Stimulated activated naive CD8-positive, alpha-beta T cell treated with anti-CD3 and anti-CD28 coated beads, Interleukin-15, Interleukin-2, amounts not matched to agents 100 ng/mL and 50 ng/mL, for 24 hours (primary cell): ENCODE measurements around the gene FHAD1.

ENCODE experiments used
- H3K27ac Mint-ChIP-seq: one replicate; pipeline ENCODE4 v1.8.0; 2021; ENCODE audit warnings: mild to moderate bottlenecking, mixed read lengths
- H3K27me3 Mint-ChIP-seq: one replicate; pipeline ENCODE4 v1.8.0; 2021; ENCODE audit warnings: mixed read lengths
- H3K36me3 Mint-ChIP-seq: one replicate; pipeline ENCODE4 v1.8.0; 2021; ENCODE audit warnings: low read depth, mixed read lengths
- H3K4me1 Mint-ChIP-seq: one replicate; pipeline ENCODE4 v1.8.0; 2021; ENCODE audit warnings: low read depth, mixed read lengths
- H3K4me3 Mint-ChIP-seq: one replicate; pipeline ENCODE4 v1.8.0; 2021; ENCODE audit warnings: mild to moderate bottlenecking, mixed read lengths
- H3K9me3 Mint-ChIP-seq: one replicate; pipeline ENCODE4 v1.8.0; 2021; ENCODE audit warnings: mixed read lengths

Gene FHAD1

DNA sequence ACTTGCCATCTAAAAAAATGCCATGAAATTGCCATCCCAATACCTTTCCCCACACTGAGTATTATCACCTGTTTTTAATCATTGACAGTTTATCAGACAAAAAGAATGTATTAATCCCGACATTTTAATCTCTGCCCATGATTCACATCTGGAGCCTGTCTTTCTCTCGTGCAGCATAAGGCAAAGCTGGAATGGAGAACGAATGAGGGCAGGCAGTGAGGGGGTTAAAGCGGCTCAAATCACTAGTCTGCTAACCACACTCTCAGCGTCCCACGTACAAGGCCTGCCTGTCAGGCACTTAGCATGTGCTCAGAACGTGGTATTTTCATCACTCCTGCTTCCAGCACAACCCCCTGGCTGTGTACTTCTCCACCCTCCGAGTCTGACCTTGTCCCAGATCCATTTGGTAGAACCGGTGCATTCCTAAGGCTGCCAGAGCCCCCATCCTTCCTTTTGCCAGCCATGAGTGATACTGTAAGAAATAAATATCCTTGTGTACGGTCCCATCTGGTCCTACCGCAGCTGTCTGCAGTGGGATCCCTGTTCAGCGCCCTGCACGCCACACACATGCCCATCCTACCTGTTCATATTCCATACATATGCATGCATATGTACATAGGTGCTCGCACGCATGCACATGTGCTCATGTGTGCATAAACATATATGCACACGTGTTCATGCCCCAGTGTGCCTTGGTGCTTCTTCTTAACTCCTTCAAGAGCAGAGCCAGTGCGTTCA lies 34.6 kb upstream of the FHAD1 start:
- H3K4me1 Mint-ChIP-seq, result no peaks in the 10 kb centered on the region

GRCh38 chr1:15212954-15213291 lies 34.1 kb upstream of the FHAD1 start:
- no peak overlapping the region for H3K27ac Mint-ChIP-seq
- peaks cover 5% of the 10 kb centered on the region for H3K27me3 Mint-ChIP-seq
- no peak overlapping the region for H3K4me3 Mint-ChIP-seq
- H3K9me3 Mint-ChIP-seq, result no peaks in the 10 kb centered on the region
- peaks cover 2% of the 10 kb centered on the region for H3K4me1 Mint-ChIP-seq
- no peaks in the 10 kb centered on the region for H3K36me3 Mint-ChIP-seq

More for the DNA sequence above, 34.6 kb upstream of the FHAD1 start:
- no peak overlapping the region for H3K4me3 Mint-ChIP-seq
- H3K27ac Mint-ChIP-seq, result no peak overlapping the region
- no peaks in the 10 kb centered on the region for H3K9me3 Mint-ChIP-seq
- H3K27me3 Mint-ChIP-seq, result peaks cover 9% of the 10 kb centered on the region
- H3K36me3 Mint-ChIP-seq, result no peaks in the 10 kb centered on the region

DNA sequence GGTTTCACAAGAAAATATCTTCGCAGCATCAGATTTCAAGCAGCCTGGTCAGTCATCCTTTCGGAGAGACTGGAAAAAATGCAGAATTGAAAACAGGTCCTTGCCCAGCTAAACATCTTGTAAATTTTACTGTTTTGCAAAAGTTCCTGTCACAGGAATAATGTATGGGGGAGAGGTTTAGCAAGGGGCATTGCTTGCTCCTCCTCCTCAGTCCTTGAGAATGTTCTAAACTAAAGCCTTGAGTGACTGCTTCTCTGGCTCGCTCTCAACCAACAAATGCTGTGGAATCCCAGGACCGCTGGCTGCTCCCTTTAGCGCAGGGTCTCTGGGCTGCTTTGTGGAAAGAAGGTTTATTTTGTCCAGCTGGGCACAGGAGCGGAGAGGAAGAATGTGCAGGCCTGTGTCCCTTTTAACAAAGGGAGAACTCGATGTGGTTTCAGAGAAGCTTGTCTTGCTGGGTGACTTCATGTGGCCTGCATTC lies 33.6 kb upstream of the FHAD1 start:
- peaks cover 6% of the 10 kb centered on the region for H3K4me1 Mint-ChIP-seq
- no peak overlapping the region for H3K4me3 Mint-ChIP-seq
- H3K27ac Mint-ChIP-seq, result no peak overlapping the region
- H3K27me3 Mint-ChIP-seq, result peaks cover 5% of the 10 kb centered on the region
- no peaks in the 10 kb centered on the region for H3K36me3 Mint-ChIP-seq
- no peaks in the 10 kb centered on the region for H3K9me3 Mint-ChIP-seq

- H3K4me3 Mint-ChIP-seq, result no peak overlapping the region
- no peak overlapping the region for H3K27ac Mint-ChIP-seq
- H3K4me1 Mint-ChIP-seq, result peaks cover 16% of the 10 kb centered on the region
- H3K9me3 Mint-ChIP-seq, result no peaks in the 10 kb centered on the region
- H3K36me3 Mint-ChIP-seq, result no peaks in the 10 kb centered on the region
- H3K27me3 Mint-ChIP-seq, result peaks cover 5% of the 10 kb centered on the region
These were observed 32.5 kb upstream of the FHAD1 start for GRCh38 chr1:15214527-15214926.

DNA sequence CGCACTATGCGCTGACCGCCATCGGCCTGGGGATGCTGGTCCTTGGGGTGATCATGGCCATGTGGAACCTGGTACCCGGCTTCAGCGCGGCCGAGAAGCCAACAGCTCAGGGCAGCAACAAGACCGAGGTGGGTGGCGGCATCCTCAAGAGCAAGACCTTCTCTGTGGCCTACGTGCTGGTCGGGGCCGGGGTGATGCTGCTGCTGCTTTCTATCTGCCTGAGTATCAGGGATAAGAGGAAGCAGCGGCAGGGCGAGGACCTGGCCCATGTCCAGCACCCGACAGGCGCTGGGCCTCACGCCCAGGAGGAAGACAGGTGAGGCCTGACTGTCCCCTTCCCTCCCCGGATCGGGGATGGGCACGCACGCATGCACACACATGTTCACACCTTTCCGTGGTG lies 31.9 kb upstream of the FHAD1 start:
- no peak overlapping the region for H3K27ac Mint-ChIP-seq
- H3K4me1 Mint-ChIP-seq, result peaks cover 17% of the 10 kb centered on the region
- H3K27me3 Mint-ChIP-seq, result peaks cover 5% of the 10 kb centered on the region
- no peaks in the 10 kb centered on the region for H3K9me3 Mint-ChIP-seq
- H3K36me3 Mint-ChIP-seq, result no peaks in the 10 kb centered on the region
- no peak overlapping the region for H3K4me3 Mint-ChIP-seq

DNA sequence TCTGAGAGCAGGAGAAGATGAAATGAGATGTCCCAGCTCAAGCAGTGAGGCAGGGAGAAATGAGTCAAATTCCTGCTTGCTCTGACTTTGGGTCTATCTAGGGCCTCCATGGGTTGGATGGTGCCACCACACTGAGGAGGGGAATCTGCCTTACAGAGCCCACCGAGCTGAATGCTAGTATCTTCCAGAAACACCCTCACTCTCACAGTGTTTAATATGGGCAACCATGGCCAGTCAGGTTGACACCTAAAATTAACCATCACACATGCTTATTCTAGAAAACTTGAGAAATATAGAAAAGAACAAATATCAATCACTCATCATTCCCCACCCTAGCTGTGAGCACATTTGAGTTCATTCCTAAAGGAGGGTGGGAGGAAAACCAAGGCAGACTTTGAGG lies 29.4 kb upstream of the FHAD1 start:
- H3K9me3 Mint-ChIP-seq, result no peaks in the 10 kb centered on the region
- H3K4me3 Mint-ChIP-seq, result no peak overlapping the region
- H3K27ac Mint-ChIP-seq, result no peak overlapping the region
- peaks cover 17% of the 10 kb centered on the region for H3K4me1 Mint-ChIP-seq
- no peaks in the 10 kb centered on the region for H3K36me3 Mint-ChIP-seq
- peaks cover 3% of the 10 kb centered on the region for H3K27me3 Mint-ChIP-seq

DNA sequence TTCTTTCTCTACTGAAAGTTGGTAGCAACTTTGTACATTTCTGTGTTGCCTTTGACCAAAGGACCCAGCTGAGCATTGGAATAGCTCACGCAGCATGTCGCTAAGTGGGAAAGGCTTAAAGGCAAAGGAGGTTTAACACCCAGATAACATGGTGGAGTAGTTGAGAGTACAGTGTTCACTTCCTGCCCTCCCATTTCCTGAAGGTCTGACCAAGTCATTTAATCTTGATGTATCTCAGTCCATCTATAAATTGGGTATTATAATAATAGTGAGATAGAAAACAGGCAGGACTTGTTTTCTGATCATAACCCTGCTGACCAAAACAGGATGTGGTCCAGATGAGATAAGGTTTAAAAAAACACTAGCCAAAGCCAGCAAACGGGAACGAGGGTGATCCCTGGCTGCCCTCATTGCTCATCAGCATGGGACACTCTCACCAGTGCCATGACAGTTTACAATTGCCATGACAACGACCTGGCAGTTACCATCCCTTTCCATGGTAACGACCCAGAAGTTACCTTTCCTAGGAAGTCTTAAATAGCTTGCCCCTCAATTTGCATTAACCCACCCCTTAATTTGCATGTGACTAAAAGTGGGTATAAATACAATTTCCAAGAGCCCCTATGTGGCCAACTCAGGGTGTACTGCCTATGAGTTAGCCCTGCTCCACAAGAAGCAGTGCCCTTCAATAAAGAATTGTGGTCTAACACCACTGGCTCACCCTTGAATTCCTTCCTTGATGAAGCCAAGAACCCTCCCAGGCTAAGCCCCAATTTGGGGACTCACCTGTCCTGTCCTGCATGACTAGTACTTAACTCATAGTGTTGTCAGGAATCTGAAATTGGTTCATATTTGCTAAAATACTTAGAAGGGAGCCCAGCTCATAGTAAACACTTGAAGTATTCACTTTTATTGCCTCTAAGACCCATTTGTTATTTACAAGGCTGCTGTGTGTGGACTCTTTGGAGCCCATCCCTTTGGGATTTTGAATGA lies 28.4 kb upstream of the FHAD1 start:
- H3K27me3 Mint-ChIP-seq, result peaks cover 3% of the 10 kb centered on the region
- H3K36me3 Mint-ChIP-seq, result no peaks in the 10 kb centered on the region
- peaks cover 17% of the 10 kb centered on the region for H3K4me1 Mint-ChIP-seq
- H3K4me3 Mint-ChIP-seq, result no peak overlapping the region
- H3K27ac Mint-ChIP-seq, result no peak overlapping the region
- H3K9me3 Mint-ChIP-seq, result no peaks in the 10 kb centered on the region

- no peaks in the 10 kb centered on the region for H3K36me3 Mint-ChIP-seq
- no peak overlapping the region for H3K4me3 Mint-ChIP-seq
- peaks cover 3% of the 10 kb centered on the region for H3K27me3 Mint-ChIP-seq
- H3K27ac Mint-ChIP-seq, result no peak overlapping the region
- peaks cover 17% of the 10 kb centered on the region for H3K4me1 Mint-ChIP-seq
- no peaks in the 10 kb centered on the region for H3K9me3 Mint-ChIP-seq
These were observed 27.6 kb upstream of the FHAD1 start for GRCh38 chr1:15219280-15220023.

DNA sequence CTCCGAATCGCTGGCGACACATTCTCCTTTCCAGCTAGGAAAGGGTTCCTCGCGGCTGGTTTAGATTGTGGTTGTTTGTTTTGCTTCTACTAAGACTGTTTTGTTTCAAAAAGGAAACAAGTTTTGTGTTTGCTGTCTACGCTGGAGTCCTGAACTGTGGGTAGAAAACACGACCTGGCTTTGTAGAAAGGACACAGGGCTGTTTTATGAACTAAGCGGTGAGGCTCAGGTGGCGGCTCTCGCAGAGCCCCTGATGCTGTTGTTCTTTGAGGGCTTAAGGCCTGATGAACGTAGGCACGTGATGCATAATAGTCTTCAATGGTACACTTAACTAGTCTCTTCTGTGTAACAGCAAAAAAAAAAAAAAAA lies 27.0 kb upstream of the FHAD1 start:
- Mint-ChIP-seq H3K4me1 (peaks cover 17% of the 10 kb centered on the region), H3K4me3 (no peak overlapping the region), H3K9me3 (no peaks in the 10 kb centered on the region), H3K27ac (no peak overlapping the region), H3K36me3 (no peaks in the 10 kb centered on the region), H3K27me3 (peaks cover 3% of the 10 kb centered on the region)

DNA sequence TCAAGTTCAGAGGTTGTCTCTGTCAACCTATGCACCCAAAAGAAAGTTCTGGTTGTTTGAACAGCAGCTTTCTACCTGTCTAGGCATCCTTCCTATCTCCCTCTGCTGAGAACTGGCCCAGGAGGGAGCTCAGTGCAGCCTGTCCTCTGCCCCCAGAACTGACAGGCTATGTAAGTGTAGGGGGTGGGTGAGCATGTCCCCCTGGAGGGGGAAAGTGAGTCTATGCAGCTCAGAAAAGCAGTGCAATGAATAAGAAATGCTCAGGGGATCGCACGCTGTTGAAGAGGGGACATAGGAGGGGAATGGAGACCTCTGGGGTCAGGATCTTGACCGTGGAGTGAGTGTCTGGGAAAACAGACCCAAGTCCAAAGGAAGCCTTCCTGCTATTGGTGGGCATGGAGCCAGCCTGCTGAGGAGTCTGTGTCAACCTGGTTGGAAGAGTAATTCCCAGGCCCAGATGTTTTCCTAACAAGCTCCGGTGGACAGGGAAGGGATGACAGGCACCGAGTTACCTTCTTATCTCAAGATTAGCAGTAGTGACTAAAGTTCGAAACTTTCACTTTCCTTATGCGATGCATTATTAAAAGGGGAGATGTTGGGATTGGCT lies 26.1 kb upstream of the FHAD1 start:
- H3K36me3 Mint-ChIP-seq, result no peaks in the 10 kb centered on the region
- peaks cover 3% of the 10 kb centered on the region for H3K27me3 Mint-ChIP-seq
- no peaks in the 10 kb centered on the region for H3K9me3 Mint-ChIP-seq
- peaks cover 17% of the 10 kb centered on the region for H3K4me1 Mint-ChIP-seq
- H3K27ac Mint-ChIP-seq, result no peak overlapping the region
- H3K4me3 Mint-ChIP-seq, result no peak overlapping the region

DNA sequence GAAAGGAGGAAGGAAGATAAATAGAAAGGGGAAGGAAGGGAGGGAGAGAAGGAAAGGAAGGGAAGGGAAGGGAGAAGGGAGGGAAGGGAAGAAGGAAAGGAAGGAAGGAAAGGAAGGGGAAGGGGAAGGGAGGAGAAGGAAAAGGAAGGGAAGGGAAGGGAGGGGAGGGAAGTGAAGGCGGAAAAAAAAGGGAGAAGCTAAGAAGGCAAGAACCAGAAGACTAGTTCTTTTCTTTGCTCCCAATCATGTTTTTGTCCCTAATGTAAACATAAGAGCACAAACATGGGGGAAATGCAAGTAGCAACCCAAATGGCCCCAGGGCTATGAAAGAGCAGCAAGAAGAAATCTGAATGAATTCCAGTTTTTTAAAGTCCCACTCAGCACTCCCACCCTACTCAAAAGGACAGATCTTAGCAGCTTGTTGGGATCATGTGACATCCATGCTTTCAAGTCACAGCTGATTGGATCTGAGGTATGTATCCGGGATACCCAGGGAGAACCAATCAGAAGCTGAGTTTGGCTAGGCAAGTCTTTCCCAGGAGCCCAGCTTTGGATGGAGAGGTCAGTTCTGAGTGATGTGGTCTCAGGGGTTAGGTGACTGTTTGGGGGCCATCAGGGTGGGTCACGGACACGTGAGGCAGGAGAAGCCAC lies 24.2 kb upstream of the FHAD1 start:
- no peak overlapping the region for H3K4me3 Mint-ChIP-seq
- no peaks in the 10 kb centered on the region for H3K36me3 Mint-ChIP-seq
- peaks cover 16% of the 10 kb centered on the region for H3K4me1 Mint-ChIP-seq
- no peaks in the 10 kb centered on the region for H3K9me3 Mint-ChIP-seq
- no peak overlapping the region for H3K27ac Mint-ChIP-seq
- H3K27me3 Mint-ChIP-seq, result peaks cover 3% of the 10 kb centered on the region

DNA sequence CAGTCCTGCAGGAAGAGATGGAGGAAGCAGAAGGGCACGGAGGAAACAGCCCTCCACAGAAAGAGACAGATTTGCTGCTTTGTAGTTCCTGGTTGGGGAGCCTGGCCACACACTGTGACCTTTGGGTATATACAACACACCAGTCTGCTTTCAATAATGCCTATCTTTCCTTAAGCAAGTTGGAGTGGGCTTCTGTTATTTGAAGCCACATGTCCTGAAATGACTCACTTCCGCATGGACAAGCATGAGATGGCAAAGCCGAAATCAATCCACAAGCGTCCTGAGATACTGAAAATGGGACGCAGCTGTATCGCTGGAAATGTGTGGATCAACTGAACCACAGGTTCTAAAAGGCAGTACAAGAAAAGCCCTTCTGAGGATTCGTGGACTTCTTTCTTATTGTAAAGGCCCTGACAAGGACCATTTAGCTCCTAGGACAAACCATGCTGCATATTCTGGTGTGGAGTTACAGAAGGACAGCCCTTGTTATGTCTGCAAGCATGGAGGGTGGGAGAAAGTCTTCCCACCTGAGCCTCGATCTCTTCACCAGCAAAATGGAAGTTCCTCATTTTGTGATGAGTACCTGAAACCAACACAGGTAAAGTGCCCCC lies 22.7 kb upstream of the FHAD1 start:
- peaks cover 2% of the 10 kb centered on the region for H3K4me1 Mint-ChIP-seq
- no peaks in the 10 kb centered on the region for H3K36me3 Mint-ChIP-seq
- H3K4me3 Mint-ChIP-seq, result no peak overlapping the region
- H3K27ac Mint-ChIP-seq, result no peak overlapping the region
- peaks cover 3% of the 10 kb centered on the region for H3K27me3 Mint-ChIP-seq
- H3K9me3 Mint-ChIP-seq, result no peaks in the 10 kb centered on the region

GRCh38 chr1:15224974-15225373 lies 22.0 kb upstream of the FHAD1 start:
- Mint-ChIP-seq H3K4me3 (no peak overlapping the region), H3K36me3 (no peaks in the 10 kb centered on the region), H3K27me3 (peaks cover 7% of the 10 kb centered on the region), H3K4me1 (no peaks in the 10 kb centered on the region), H3K9me3 (no peaks in the 10 kb centered on the region), H3K27ac (no peak overlapping the region)

DNA sequence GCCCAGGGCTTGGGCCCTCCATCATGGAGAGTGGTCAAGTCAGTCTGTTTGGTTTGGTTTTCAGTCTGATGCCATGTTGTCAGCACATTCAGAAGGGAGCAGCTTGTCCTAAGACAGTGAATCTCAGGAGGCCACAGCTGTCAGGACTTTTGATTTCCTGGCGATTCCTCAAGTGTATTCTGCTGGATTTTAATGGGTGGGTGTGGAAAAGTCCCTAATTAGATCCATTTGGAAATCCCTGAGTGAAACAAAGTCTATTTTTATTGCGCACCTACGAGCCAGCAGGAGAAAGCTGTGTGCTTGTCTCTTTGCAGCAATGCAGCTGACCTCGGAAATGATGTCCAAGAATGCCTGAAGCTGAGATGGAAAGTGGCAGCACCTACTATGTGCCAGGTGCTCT lies 21.6 kb upstream of the FHAD1 start:
- Mint-ChIP-seq H3K4me3 (no peak overlapping the region), H3K9me3 (no peaks in the 10 kb centered on the region), H3K27me3 (peaks cover 7% of the 10 kb centered on the region), H3K27ac (no peak overlapping the region), H3K4me1 (no peaks in the 10 kb centered on the region), H3K36me3 (no peaks in the 10 kb centered on the region)
